GM19023 (cell line): ENCODE results near the gene MRPL45.

Experiments used
- ATAC-seq: cut with Tn5 transposase; IDR thresholded peaks from one replicate; pipeline ENCODE4 v1.9.1; 2021; ENCODE audit warnings: mild to moderate bottlenecking, moderate library complexity; ENCODE audit not compliant: unreplicated experiment

The MRPL45 gene

GRCh38 chr17:38344420-38344745 is 47.4 kb downstream of the MRPL45 start:
- no peak for ATAC-seq

DNA sequence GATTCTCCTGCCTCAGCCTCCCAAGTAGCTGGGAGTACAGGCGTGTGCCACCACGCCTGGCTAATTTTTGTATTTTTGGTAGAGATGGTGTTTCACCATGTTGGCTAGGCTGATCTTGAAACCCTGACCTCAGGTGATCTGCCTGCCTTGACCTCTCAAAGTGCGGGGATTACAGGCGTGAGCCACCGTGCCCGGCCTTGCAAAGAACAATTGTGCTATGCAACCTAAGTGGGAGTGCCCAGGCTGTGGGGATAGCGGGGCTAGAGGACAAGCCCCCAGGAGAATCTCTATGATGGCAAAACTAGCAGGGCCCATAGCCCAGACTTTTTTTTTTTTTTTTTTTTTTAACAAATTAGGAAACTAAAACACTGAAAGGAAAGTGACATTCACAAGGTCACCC is 48.8 kb downstream of the MRPL45 start:
- ATAC-seq: no peak

DNA sequence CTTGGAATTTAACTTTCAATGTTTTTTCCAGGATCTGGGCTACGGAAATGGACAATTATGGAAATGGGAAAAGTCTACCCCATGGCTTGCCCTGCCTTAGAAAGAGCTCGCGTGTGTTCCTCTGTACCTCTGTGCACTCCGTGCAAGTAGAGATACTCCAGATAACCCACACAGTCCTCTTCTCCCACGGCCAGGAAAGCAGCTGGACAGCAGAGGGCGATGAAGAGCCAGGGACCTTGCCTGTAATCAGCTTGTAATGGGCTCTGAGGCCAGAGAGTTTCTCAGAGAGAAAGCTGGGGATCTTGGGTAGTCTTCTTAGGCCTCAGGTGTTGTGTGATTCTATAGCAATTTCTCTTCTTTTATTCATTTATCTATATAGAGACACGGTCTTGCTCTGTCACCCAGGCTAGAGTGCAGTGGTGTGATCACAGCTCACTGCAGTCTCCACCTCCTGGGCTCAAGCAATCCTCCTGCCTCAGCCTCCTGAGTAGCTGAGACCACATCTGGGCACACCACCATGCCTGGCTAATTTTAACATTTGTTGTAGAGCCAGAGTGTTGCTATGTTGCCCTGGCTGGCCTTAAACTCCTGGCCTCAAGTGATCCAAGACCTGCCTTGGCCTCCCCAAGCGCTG is 52.2 kb downstream of the MRPL45 start:
- no peak for ATAC-seq

DNA sequence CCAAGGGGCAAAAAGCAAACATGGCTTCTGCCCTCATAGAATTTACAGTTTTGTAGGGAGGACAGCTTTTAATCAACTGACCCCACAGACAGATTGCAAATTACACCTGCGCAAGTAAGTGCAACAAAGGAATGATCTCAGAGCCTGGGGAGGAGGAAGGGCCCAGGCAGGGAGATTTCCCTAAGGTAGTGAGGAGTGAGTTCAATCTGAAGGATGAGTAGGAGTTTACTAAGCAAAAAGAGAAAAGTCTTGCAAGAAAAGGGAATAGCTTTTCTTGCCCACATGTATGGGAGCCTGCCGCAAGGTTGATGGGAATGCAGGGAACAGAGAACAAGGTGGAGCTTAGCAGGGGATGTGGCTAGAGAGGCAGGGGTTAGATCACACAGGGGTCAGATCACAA is 53.1 kb downstream of the MRPL45 start:
- ATAC-seq: no peak

GRCh38 chr17:38351412-38352222 is 54.6 kb downstream of the MRPL45 start, which contains the start of gene SOCS7:
SOCS7 (plus strand) TSS chr17:38351844; CDS start chr17:38352053, 209 bp downstream.
- peak; percentile 93 for ATAC-seq

- ATAC-seq: peak; percentile 17
Observed at GRCh38 chr17:38352245-38353085, 55.5 kb downstream of the MRPL45 start.

DNA sequence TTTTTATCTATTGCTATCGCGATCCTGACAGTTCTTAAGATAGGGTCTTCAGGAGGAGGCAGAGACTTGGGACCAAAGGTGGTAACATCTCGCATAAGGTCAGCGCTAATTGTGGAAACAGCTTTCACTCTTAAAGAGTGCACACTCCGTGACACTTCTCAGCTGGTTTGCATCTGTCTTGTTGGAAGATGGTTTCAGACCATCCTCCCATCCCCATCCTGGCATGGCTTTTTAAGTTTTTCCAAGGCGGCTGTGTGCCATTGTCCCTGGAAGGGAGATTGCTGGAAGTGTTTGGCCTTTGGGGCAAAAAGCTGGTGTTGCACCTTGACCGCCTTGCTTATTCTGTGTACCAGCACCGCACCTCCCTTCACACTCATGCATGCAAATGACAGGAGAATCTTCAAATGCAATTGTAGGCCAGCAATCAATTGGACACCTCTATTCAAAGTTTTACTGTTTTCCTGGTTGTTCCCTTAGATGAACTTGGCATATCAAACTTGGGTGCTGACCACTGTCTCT is 56.2 kb downstream of the MRPL45 start:
- ATAC-seq: no peak

GRCh38 chr17:38353668-38354067 is 56.7 kb downstream of the MRPL45 start:
- no peak for ATAC-seq

DNA sequence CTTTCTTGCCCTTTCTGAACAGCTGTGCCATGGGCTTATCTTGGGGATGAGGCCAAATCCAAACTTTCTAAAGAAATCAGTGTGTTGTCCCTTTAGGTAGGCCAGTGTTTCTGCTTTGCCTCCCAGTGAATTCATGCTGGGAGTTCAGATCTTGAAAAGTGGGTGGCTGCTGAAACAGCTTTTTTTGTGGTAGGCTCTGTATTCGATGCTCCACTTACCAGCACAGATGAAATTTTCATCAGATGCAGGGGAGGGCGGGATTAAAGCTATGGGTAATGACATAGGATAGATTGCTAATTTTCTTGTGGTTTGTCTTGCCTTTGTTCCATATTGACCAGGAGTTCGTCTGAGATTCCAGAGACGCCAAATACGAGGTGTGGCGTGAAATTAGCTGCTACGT is 57.5 kb downstream of the MRPL45 start:
- no peak for ATAC-seq

DNA sequence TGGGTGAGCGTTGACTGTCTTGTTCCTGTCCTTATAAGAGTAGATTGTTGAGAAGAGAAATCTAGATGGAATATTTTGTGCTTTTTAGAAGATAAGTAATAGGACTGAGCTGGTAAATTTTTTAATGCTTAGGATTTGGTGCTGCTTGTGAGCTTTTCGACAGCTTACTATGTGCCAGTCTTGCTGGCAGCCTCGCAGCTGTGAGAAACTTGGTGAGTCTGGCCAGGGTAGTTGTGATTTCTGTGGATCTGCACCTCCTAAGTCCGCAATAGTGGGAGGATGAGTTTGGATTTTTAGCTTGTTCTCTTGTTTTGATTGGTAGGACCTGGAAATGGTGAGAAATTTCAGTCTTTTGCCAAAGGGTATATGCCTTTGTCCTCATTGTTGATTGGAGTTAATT is 58.3 kb downstream of the MRPL45 start:
- no peak for ATAC-seq

DNA sequence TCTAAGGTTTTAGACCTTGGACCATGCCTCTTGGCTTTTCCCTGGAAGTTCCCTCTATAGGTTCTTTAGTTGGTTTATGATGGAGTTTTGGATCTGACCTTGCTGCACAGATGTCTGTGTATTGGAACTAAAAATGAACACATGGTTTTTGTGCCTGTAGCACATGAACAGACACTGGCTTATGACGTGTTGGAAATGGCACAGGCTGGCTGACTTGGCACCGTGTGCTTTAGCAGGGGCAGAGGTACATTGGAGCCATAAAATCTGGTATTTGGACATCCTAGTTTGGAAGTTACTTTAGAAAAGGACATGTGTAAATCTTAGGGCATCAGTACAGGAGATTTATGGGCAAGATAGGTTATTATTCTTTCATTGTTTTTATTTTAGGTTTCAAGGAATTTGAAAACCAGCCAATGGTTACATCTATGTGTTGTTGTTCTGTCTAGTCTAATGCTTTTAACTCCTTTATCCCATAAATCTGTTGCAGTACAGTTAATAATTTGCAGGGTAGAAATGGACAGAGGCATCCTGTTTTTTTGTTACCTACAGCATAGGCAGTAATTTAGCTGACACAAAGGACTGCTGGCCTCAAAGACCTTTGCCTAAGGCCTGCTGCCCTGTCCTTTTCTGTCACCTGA is 60.6 kb downstream of the MRPL45 start:
- ATAC-seq: no peak

GRCh38 chr17:38358586-38359513 is 61.9 kb downstream of the MRPL45 start:
- no peak for ATAC-seq

DNA sequence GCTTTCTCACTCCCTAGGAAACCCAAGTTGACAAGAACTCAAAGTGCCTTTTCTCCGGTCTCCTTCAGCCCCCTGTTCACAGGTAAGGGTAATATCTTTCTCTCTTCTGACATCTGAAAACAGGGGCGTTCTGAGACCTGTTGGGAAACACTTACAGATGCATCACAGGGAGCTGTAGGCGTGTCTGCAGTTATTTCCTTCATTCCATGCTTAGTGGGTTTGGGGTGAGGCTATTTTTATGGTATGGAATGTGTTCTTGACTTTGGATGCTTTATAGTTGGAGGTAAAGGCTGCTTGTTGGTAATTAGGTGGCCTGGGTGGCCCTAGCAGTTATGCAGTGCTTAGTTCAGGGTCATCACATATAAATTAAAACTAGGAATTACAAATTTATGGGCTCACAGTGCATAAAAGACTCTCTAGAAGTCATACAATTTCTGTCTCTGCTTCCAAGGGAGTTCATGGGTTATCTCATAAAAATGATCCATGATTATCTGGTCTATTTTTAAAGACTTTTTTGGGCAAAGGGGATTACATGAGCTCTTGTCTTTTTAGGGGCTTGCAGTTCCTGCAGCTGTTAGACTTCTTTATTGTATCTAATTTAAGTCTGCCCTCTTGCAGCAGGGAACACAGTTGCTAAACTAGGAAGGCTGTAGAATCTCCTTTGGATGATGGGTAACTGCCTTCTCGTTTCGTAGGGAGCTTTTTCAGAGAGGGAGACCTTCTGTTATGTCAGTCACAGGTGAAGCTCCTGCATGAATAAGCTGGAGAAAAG is 64.9 kb downstream of the MRPL45 start:
- ATAC-seq: no peak

- ATAC-seq: no peak
Observed at GRCh38 chr17:38363016-38363415, 66.0 kb downstream of the MRPL45 start.

DNA sequence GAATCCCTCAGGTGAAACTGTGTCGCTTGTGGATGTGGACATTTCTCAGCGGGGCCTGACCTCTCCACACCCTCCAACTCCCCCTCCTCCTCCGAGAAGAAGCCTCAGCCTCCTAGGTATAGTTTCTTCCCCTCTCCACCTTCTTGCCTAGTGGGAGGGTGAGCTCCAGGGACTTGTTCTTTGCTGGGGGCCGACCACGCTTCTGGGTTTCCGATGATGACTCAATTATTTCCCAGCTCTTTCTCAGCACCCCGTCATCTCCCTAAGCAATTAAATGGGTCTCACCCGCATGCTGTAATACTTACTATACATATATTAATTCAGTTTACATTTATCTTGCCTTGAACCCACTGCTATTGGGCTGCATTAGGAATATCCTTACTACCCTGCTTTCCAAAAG is 67.8 kb downstream of the MRPL45 start:
- no peak for ATAC-seq

- ATAC-seq: no peak
Observed at GRCh38 chr17:38369124-38369886, 72.3 kb downstream of the MRPL45 start.
